HK-2 (cell line): ENCODE data around the gene SEH1L.
"Not testable (repeated sequence)": the region's sequence is repeated elsewhere in the genome, so short reads cannot be mapped to it uniquely, and the experiment has no call there.

ENCODE experiments used
- DNase-seq: peaks from one replicate; pipeline ENCODE4 v3.0.0-alpha.2; 2018; ENCODE audit not compliant: unreplicated experiment

SEH1L gene

DNA sequence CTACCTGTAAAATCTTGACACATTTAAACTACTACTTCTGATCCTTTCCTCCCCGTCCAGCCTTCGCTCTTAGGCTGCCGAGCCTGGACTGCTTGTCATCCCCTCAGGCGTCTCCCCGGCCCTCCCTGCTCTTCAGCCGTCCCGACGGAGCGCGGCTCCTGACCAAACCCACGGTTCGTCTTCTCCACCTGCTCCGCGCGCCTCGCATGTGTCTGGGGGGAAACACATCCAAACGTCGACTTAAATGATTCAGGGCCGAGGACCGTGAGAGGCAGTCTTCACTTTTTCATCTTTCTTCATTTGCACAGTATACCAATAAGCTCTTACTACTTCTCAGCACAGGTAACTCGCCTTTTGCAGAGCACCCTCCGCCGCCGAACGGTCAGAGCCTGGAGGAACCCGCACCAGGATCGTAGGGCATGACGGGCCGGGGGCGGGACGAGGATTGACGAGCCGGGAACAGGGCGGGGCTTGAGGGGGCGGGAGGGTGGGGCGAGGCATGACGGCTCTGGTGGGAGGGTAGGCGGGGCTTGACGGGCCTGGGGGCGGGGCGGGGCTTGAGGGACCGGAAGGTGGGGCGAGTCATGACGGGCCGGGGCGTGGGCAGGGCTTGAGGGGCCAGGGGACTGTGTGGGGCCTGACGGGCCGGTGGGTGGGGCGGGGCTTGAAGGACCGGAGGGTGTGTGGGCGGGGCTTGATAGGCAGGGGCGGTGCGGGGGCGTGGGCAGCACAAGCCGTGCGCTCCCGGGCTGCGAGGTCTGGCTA is at the start of gene SEH1L:
Gene SEH1L (plus strand): TSS at position 727 of the 765 bp plus-strand sequence. CDS start 111 bp downstream, outside the sequence.
- peak; percentile 98 for DNase-seq

GRCh38 chr18:12901208-12901607 is 46.6 kb upstream of the SEH1L start:
- not testable (repeated sequence) for DNase-seq

- no peak for DNase-seq
These were observed 43.7 kb upstream of the SEH1L start for GRCh38 chr18:12904012-12904516.

DNA sequence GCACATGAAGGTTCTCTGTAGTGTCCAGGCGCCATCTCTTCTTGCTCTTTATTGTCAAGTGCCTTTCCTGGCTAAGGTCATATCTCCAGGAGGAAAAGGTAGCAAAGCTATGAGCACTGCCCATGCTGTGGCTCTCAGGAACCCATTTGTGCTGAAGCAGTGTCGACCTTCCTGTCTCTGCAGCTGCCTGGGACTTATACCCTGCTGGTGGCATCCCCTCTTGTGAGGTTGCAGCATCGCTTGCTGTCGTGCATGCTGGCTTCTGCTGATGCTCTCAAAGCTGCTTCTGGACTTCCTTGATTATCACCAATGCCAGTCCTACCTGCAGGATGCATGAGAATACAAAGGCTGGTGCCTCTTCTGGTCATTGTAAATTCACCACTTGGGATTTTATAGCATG is 41.7 kb upstream of the SEH1L start:
- no peak for DNase-seq

- no peak for DNase-seq
These were observed 41.0 kb upstream of the SEH1L start for GRCh38 chr18:12906773-12907172.

GRCh38 chr18:12907258-12907925 is 40.4 kb upstream of the SEH1L start:
- DNase-seq, result no peak

GRCh38 chr18:12908706-12909105 is 39.1 kb upstream of the SEH1L start:
- DNase-seq, result no peak

DNA sequence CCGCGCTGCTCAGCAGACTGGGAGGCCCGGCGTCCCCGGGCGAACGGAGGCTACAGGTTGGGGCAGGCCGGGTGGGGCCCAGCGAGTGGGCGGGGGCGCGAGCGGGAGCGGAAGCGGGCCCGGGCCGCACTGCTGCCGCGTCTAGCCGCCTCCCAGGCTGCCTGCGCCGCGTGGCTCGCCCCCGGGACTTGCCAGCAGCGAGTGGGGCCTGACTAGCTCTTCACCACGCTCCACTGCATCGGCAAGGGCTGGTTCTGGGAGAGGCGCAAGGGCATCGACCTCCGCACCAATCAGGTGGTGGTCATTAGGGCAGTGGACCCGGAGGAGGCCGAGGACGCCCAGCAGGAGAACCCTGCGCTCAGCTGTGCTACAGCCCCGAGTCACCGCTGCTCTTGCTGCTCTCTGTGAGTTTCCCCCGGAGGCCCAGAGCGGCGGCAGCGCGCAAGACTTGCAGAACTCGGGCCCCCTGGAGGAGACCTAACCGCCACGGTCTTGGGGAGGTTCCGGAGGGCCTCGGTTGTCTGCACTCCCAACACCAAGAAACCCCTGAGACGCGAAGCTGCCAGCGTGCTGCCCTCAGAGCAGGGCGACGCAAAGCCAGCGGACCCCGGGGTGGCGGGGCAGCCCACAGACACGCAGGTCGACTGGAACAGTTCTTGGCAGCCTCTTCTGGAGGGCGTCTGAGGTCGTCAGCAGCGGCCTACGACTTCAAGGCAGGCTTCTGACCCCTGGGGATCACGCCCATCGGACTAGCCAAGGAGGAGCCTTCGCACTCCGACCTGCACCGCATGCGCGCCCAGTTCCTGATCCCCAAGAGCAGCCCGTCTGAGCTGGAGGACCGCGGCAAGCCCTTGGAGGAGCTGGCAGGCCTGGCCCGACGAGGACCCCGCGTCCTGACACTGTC is 36.5 kb upstream of the SEH1L start:
- DNase-seq, result peak; percentile 24

GRCh38 chr18:12911929-12912703 is 35.7 kb upstream of the SEH1L start:
- DNase-seq, result no peak

- no peak for DNase-seq
These were observed 26.6 kb upstream of the SEH1L start for GRCh38 chr18:12921178-12921577.

GRCh38 chr18:12922266-12922665 is 25.5 kb upstream of the SEH1L start:
- DNase-seq, result no peak

GRCh38 chr18:12924616-12925015 is 23.2 kb upstream of the SEH1L start:
- DNase-seq, result no peak

DNA sequence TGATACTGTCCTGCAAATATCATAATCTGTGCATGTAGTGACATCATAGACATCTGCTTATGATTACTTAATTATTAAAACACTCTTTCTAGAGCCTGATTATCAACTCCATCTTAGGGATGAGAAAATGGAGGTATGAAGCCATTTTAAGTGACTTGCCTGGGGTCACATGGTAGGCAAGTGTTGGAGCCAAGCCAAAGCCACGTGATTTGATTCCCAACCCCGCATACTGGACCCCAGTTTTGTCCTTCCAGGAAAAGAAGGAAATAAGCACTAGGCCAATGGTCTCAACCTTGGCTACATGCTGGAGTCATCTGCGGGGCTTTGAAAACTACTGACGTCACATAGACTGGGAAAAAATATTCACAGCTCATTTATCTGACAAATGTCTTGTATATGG is 19.6 kb upstream of the SEH1L start:
- DNase-seq, result no peak

DNA sequence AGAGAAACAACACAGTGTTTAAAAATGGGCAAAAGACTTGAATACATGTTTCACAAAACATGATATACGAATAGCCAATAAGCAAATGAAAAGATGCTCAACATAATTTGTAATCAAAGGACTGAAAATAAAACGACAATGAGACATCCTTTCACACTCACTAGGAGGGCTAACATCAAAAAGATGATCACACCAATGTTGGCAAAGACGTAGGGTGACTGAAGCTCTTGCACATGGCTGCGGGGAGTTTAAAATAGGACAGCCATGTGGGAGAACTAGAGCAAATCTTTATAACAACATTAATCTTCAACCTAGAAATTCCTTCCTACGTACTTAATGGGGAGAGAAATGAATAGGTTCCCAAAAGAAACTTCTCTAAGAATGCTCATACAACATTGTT is 19.2 kb upstream of the SEH1L start:
- DNase-seq, result no peak

GRCh38 chr18:12929477-12930083 is 18.2 kb upstream of the SEH1L start:
- DNase-seq, result no peak

- no peak for DNase-seq
These were observed 17.4 kb upstream of the SEH1L start for GRCh38 chr18:12930376-12930775.

DNA sequence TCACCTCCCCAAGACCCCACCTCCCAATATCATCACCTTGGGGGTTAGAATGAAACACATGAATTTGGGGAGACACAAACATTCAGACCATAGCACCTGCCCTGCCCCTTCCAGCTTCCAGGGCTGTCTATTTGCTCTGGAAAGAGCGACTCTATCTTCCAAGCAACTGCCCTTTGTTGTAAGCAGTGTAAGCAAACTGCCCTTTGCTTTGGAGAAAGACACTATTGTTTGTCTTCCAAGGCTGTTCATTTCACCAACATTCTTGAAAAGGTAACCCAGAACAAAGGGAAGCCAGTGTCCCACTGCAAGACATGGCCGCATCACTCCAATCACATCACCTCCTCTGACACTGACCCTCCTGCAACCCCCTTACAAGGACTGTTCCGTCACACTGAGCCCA is 16.9 kb upstream of the SEH1L start:
- no peak for DNase-seq

- DNase-seq, result no peak
These were observed 14.5 kb upstream of the SEH1L start for GRCh38 chr18:12933327-12933726.

DNA sequence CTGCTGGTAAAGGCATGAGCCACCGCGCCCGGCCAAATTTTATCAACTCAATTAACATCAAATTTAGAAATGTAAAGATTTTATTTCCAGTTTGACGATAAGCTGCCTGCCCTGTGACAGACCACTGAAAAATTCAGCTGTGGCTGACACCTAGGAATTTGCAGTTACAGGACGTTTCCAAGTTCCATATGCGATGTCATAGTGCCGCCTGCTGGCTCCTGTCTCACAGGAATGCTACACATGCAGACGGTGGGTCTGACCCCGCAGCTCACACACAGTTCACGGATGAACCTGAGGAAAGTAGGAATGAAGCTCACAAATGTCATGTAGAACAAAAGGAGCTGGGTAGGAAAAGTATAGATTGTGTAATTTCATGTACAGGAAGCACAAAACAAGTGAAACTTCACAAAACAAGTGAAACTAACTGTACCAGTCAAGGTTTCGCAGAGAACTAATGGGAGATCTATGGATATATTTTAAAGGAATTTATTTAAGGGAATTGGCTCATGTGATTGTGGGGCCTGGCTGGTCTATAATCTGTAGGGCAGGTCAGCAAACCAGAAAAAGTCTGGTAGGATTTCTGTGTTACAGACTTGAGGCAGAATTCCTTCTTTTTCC is 13.2 kb upstream of the SEH1L start:
- peak; percentile 61 for DNase-seq

DNA sequence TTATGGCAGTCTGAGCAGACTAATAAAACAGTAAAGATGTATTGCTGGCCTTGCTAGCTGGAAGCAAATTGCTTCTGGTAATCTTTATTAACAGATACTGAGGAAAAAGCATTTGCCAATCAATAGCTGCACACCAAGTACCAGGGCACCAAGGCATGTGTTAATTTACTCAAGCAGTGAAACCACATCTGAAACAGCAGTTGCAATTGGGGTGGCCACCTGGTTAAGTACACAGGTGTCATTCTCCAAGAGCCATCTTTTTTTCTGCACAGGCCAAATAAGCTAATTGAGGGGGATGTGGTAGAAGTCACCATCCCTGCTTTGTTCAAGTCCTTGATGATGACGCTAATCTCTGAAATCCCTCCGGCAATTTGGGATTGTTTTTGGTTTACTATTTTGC is 8.6 kb upstream of the SEH1L start:
- DNase-seq, result no peak

GRCh38 chr18:12943215-12943614 is 4.6 kb upstream of the SEH1L start:
- no peak for DNase-seq
